ENCODE data around the gene AGFG2. TPM values are rescaled to one million over a fixed set of nuclear protein-coding genes. Genes with fewer than 3 reads are reported as not detected.
A peak's percentile ranks its signal among the peaks of the same experiment; 100 is the strongest.

The AGFG2 gene
- total and polyA plus RNA-seq, 10 of the 15 experiments (the other 5 are each of a cell fraction or from before 2014, with no cell fraction given), result 0.90 to 71.5 (median 25.4) TPM

DNA sequence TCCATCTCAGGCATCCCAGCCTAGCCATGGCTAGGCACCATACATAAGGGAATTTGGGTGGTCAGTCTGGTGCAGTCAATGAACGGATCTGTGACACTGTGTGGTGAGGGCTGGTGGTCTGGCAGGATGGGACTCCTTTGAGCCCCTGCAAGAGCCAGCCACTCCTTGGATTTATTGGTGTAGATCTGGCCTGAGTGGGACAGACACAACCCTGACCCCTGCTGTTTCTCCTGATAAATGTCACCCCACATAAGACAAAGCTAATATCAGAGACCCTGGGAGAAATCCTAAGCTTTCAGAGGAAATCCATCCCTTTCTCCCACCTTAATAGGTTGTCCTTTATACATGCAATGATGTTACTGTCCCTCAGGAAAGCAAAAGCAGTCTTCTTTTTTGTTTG, 49.4 kb downstream of the AGFG2 start (continued):
- TF ChIP-seq, protein P1, sequence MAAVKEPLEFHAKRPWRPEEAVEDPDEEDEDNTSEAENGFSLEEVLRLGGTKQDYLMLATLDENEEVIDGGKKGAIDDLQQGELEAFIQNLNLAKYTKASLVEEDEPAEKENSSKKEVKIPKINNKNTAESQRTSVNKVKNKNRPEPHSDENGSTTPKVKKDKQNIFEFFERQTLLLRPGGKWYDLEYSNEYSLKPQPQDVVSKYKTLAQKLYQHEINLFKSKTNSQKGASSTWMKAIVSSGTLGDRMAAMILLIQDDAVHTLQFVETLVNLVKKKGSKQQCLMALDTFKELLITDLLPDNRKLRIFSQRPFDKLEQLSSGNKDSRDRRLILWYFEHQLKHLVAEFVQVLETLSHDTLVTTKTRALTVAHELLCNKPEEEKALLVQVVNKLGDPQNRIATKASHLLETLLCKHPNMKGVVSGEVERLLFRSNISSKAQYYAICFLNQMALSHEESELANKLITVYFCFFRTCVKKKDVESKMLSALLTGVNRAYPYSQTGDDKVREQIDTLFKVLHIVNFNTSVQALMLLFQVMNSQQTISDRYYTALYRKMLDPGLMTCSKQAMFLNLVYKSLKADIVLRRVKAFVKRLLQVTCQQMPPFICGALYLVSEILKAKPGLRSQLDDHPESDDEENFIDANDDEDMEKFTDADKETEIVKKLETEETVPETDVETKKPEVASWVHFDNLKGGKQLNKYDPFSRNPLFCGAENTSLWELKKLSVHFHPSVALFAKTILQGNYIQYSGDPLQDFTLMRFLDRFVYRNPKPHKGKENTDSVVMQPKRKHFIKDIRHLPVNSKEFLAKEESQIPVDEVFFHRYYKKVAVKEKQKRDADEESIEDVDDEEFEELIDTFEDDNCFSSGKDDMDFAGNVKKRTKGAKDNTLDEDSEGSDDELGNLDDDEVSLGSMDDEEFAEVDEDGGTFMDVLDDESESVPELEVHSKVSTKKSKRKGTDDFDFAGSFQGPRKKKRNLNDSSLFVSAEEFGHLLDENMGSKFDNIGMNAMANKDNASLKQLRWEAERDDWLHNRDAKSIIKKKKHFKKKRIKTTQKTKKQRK (IDR thresholded peaks at IDR 0.05; ENCODE audit: low read depth, low read length), result no peak
- TF ChIP-seq PKNOX1 (IDR thresholded peaks at IDR 0.05) (no peak), NBN (IDR thresholded peaks at IDR 0.05) (no peak), YY1 (IDR thresholded peaks at IDR 0.05; ENCODE audit: low read depth, low read length) (no peak), ZNF24 (IDR thresholded peaks at IDR 0.05) (no peak), SRF (IDR thresholded peaks at IDR 0.05; ENCODE audit: low read depth in 2 of 2, low read length in 2 of 2) (no peak), RUNX3 (IDR thresholded peaks at IDR 0.05; ENCODE audit: low read length) (no peak), KLF5 (IDR thresholded peaks at IDR 0.05; ENCODE audit: partially characterized antibody) (no peak), SMAD1 (IDR thresholded peaks at IDR 0.05; ENCODE audit: low read depth, partially characterized antibody) (no peak)
- TF ChIP-seq, protein P2, sequence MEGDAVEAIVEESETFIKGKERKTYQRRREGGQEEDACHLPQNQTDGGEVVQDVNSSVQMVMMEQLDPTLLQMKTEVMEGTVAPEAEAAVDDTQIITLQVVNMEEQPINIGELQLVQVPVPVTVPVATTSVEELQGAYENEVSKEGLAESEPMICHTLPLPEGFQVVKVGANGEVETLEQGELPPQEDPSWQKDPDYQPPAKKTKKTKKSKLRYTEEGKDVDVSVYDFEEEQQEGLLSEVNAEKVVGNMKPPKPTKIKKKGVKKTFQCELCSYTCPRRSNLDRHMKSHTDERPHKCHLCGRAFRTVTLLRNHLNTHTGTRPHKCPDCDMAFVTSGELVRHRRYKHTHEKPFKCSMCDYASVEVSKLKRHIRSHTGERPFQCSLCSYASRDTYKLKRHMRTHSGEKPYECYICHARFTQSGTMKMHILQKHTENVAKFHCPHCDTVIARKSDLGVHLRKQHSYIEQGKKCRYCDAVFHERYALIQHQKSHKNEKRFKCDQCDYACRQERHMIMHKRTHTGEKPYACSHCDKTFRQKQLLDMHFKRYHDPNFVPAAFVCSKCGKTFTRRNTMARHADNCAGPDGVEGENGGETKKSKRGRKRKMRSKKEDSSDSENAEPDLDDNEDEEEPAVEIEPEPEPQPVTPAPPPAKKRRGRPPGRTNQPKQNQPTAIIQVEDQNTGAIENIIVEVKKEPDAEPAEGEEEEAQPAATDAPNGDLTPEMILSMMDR (IDR thresholded peaks at IDR 0.05 in 2 of 3, conservative IDR thresholded peaks at IDR 0.05 in 1 of 3; ENCODE audit: control insufficient read depth in 2 of 3, extremely low read depth in 1 of 3, insufficient read depth in 1 of 3, low read depth in 3 of 3, low read length in 3 of 3), result peak; percentile 38 to 59 (median 48); a peak in 5 of 6 replicates

Measured in GM12878 (cell line).